K562 (cell line): ENCODE data around the gene TFAM. TPM values are rescaled to one million over a fixed set of nuclear protein-coding genes. Genes with fewer than 3 reads are reported as not detected.

Experiments
- ATAC-seq: fragments of 200-7000 bp; cut with Tn5 transposase; 3 replicates; pipeline ENCODE4 v1.9.1; 2020; ENCODE audit warnings: moderate library complexity
- BruUV-seq: library from RNA; stranded (reverse); fragments of 400-500 nt; replicated peaks from 2 replicates; lab custom pipeline; 2021; lab: Mats Ljungman, UMichigan
- CTCF ChIA-PET: fragments of 300-600 bp; formaldehyde crosslinking; extraction: SDS; loops from one replicate; lab custom pipeline; 2021; ENCODE audit warnings: low intra/inter-chr PET ratio; lab: Yijun Ruan, JAX
- POLR2A ChIA-PET: fragments of 300-600, 350-650 bp; sonication (Branson Sonifier 250); formaldehyde crosslinking; extraction: SDS; loops from one replicate; lab custom pipeline; 2021; ENCODE audit warnings: antibody characterized with exemption, inconsistent platforms; lab: Yijun Ruan, JAX
- DNase-seq, 4 experiments: peaks; one replicate each; pipeline versions ENCODE4 v3.0.0 to v3.0.0-alpha.2; 2011 to 2018; ENCODE audit warnings: low spot score in 3 of 4, mixed read lengths in 3 of 4; ENCODE audit errors: extremely low read depth in 1 of 4
- FAIRE-seq: peaks from 2 replicates; lab custom pipeline; 2011; peaks lifted over from hg19 to GRCh38; lab: Jason Lieb, UNC
- H2AFZ ChIP-seq: 2 replicates; pipeline ENCODE4 v1.6.0; 2011; ENCODE audit warnings: low read depth, low read length, control low read depth, inconsistent platforms
- H3K27ac ChIP-seq: fragments of 200-600 bp; 3 replicates; pipeline ENCODE4 v1.8.0; 2011; ENCODE audit warnings: low read depth, mild to moderate bottlenecking, control low read depth, inconsistent platforms, low read length, moderate library complexity, mixed read lengths; ENCODE audit errors: extremely low read depth
- H3K27me3 ChIP-seq, 2 experiments: fragments of 300-600 bp in 1 of 2; 2 replicates in 1 of 2; 3 replicates in 1 of 2; pipeline versions ENCODE4 v1.6.0 to v1.8.0; 2011; ENCODE audit warnings: inconsistent platforms in 2 of 2, low read length in 2 of 2, mild to moderate bottlenecking in 1 of 2, mixed read lengths in 1 of 2, moderate library complexity in 1 of 2; ENCODE audit not compliant: control insufficient read depth in 2 of 2, insufficient read depth in 2 of 2
- H3K36me3 ChIP-seq: fragments of 300-600 bp; 3 replicates; pipeline ENCODE4 v1.8.0; 2011; ENCODE audit warnings: mild to moderate bottlenecking, low read length, inconsistent platforms; ENCODE audit not compliant: control insufficient read depth, insufficient read depth
- H3K4me1 ChIP-seq, 2 experiments: fragments of 200-600 bp in 1 of 2; replicated peaks in 1 of 2; 2 replicates in 1 of 2; 3 replicates in 1 of 2; pipeline versions ENCODE4 v1.5.1 to v1.8.0; 2011; ENCODE audit warnings: inconsistent platforms in 2 of 2, low read length in 2 of 2, mild to moderate bottlenecking in 1 of 2, mixed read lengths in 1 of 2, moderate library complexity in 1 of 2; ENCODE audit not compliant: control insufficient read depth in 2 of 2, insufficient read depth in 2 of 2
- H3K4me2 ChIP-seq: 2 replicates; pipeline ENCODE4 v1.6.1; 2011; ENCODE audit warnings: low read length, control low read depth, inconsistent platforms, mixed read lengths; ENCODE audit not compliant: insufficient read depth
- H3K4me3 ChIP-seq: fragments of 200-600 bp; sonication (generic), shearing (Covaris generic); 2 replicates; pipeline ENCODE4 v1.5.1; 2016; ENCODE audit warnings: control low read depth, inconsistent platforms
- H3K79me2 ChIP-seq: fragments of 200-600 bp; 3 replicates; pipeline ENCODE4 v1.8.0; 2011; ENCODE audit warnings: low read length, inconsistent platforms; ENCODE audit not compliant: control insufficient read depth, insufficient read depth
- H3K9ac ChIP-seq, 2 experiments: 2 replicates each; pipeline versions ENCODE4 v1.6.0 to v1.6.1; 2011; ENCODE audit warnings: low read depth in 2 of 2, low read length in 2 of 2, control low read depth in 1 of 2, inconsistent platforms in 1 of 2, mild to moderate bottlenecking in 1 of 2, mixed read lengths in 1 of 2; ENCODE audit not compliant: insufficient read depth in 1 of 2
- H3K9me1 ChIP-seq: one replicate; pipeline ENCODE4 v1.6.0; 2011; ENCODE audit warnings: inconsistent platforms, mild to moderate bottlenecking, low read length, moderate library complexity; ENCODE audit not compliant: control insufficient read depth, insufficient read depth
- H3K9me3 ChIP-seq: replicated peaks from 2 replicates; pipeline ENCODE4 v1.5.1; 2011; ENCODE audit warnings: low read depth, low read length, inconsistent platforms; ENCODE audit not compliant: control insufficient read depth, insufficient read depth
- H4K20me1 ChIP-seq: replicated peaks from 2 replicates; pipeline ENCODE4 v1.6.1; 2011; ENCODE audit warnings: low read length, inconsistent platforms, mixed read lengths; ENCODE audit not compliant: control insufficient read depth, insufficient read depth
- ARID2 ChIP-seq: fragments of 450-650 bp; IDR thresholded peaks from 2 replicates; pipeline ENCODE4 v1.6.1; 2017; ENCODE audit warnings: antibody characterized with exemption, mild to moderate bottlenecking
- CBX3 ChIP-seq, 2 experiments: IDR thresholded peaks; 1 replicate in 1 of 2; 2 replicates in 1 of 2; pipeline ENCODE4 v1.6.1; 2012; ENCODE audit warnings: inconsistent platforms in 2 of 2, low read length in 2 of 2, borderline replicate concordance in 1 of 2, control low read depth in 1 of 2
- KDM4B ChIP-seq, 2 experiments: fragments of 450-650 bp in 1 of 2; sonication (generic) in 1 of 2; IDR thresholded peaks; 2 replicates each; pipeline ENCODE4 v1.6.1; 2016 to 2017; ENCODE audit warnings: borderline replicate concordance in 2 of 2, antibody characterized with exemption in 1 of 2, low read depth in 1 of 2, mild to moderate bottlenecking in 1 of 2
- MEF2A ChIP-seq: IDR thresholded peaks from 2 replicates; pipeline ENCODE4 v1.6.1; 2011; ENCODE audit warnings: low read depth, mild to moderate bottlenecking, low read length, moderate library complexity; ENCODE audit not compliant: control insufficient read depth
- NCOA1 ChIP-seq: fragments of 450-650 bp; IDR thresholded peaks from 2 replicates; pipeline ENCODE4 v1.6.1; 2016; ENCODE audit warnings: low read depth
- TCF7L2 ChIP-seq: fragments of 150-350 bp; IDR thresholded peaks from 2 replicates; pipeline ENCODE4 v1.6.1; 2016; ENCODE audit warnings: low read depth, mild to moderate bottlenecking, low read length, moderate library complexity
- U2AF1 ChIP-seq: fragments of 200-400 bp; formaldehyde crosslinking; optimal IDR thresholded peaks from 2 replicates; pipeline ENCODE3; 2017; ENCODE audit warnings: mild to moderate bottlenecking, low read depth, low read length, moderate library complexity
- ZNF347 ChIP-seq: fragments of 450-650 bp; formaldehyde crosslinking; IDR thresholded peaks from 2 replicates; pipeline ENCODE4 v1.4.0; 2020; ENCODE audit warnings: low read depth, mild to moderate bottlenecking, moderate library complexity
- WGBS: fragments of 100-300 bp; shearing (Covaris generic); methylation state at CpG from one replicate; pipeline ENCODE4 v1.1.6; 2016; ENCODE audit warnings: low coverage, mixed read lengths; ENCODE audit not compliant: insufficient coverage; ENCODE audit errors: missing lambda C conversion rate; 5-methylcytosine and 5-hydroxymethylcytosine counted together
- in situ Hi-C: fragments of 300-500 bp; cut with MboI; formaldehyde crosslinking; loops from 4 replicates; pipeline ENCODE4 v1.15.0; 2018; ENCODE audit warnings: inconsistent platforms, mixed read lengths
- intact Hi-C: fragments of 100-400 bp; cut with micrococcal nuclease; formaldehyde crosslinking; loops from 2 replicates; pipeline ENCODE4 v1.14.2; 2022
- polyA plus RNA-seq, 8 experiments: library from polyadenylated mRNA; depleted of rRNA in 4 of 8; stranded (reverse) in 5 of 8; unstranded in 3 of 8; fragments of >200 nt; fragmentation: Nextera tagmentation in 2 of 8; fragmentation: Illumina TruSeq in 1 of 8; extraction: Ambion mirVana in 2 of 8; extraction: Trizol in 1 of 8; gene quantifications; 2 replicates each; pipeline versions ENCODE4 v1.2.1 to v1.2.3, GENCODE V29; 2011 to 2014; ENCODE audit warnings: inconsistent platforms in 1 of 8, missing spikeins in 1 of 8
- total RNA-seq, 7 experiments: library from RNA; depleted of rRNA in 6 of 7; stranded (reverse); fragments of >200 nt in 6 of 7; fragmentation: Illumina TruSeq in 2 of 7; extraction: Trizol in 2 of 7; gene quantifications; 2 replicates each; pipeline versions ENCODE4 v1.2.1 to v1.2.3, GENCODE V29; 2011 to 2021; ENCODE audit warnings: low replicate concordance in 1 of 7
- TF ChIP-seq, protein P1 (sequence below), 2 experiments: fragments of 250-450 bp in 1 of 2; fragments of 450-650 bp in 1 of 2; sonication (Bioruptor Pico) in 1 of 2; IDR thresholded peaks; 2 replicates each; pipeline versions ENCODE4 v1.6.1 to v1.8.0; 2016 to 2021; ENCODE audit warnings: mild to moderate bottlenecking in 2 of 2, moderate library complexity in 2 of 2, missing compliant biosample characterization in 1 of 2, missing genetic modification characterization in 1 of 2
- TF ChIP-seq, protein P2 (sequence below): sonication (generic); formaldehyde crosslinking; IDR thresholded peaks from 2 replicates; pipeline ENCODE4 v1.8.0; 2022; ENCODE audit warnings: mild to moderate bottlenecking, missing genetic modification reagents
- TF ChIP-seq, protein P3 (sequence below): fragments of 450-650 bp; conservative IDR thresholded peaks from 2 replicates; pipeline ENCODE4 v1.6.1; 2016; ENCODE audit warnings: missing genetic modification characterization, low read depth, mild to moderate bottlenecking, control low read depth, missing compliant biosample characterization

Gene TFAM
- total and polyA plus RNA-seq, 9 of the 15 experiments (the other 6 are each of a cell fraction or from before 2014, with no cell fraction given) = 74.3 to 227 (median 155) TPM

DNA sequence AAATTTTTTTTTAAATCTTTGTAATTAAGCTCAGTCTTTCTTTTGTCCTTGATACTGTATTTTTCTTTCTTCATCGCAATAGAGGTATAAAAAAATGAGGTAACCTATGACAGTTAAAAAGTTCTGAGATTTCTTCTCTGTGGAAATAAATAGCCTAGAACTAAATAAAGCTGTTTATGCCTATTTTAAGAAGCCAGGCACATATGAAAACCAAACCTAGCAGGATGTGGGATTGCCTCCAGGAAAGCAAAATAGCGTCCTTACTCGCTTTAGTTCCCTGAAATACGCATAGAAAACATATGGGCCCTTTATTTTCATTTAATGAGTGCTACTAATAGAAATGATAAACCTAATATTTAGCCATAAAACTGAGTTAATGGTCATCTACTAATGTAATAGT, 43.8 kb upstream of the TFAM start (continued):
- TF ChIP-seq, protein P1, sequence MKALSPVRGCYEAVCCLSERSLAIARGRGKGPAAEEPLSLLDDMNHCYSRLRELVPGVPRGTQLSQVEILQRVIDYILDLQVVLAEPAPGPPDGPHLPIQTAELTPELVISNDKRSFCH (CRISPR knock-in tag; IDR thresholded peaks at IDR 0.05) = no peak
- TF ChIP-seq, protein P1 (tag; IDR thresholded peaks at IDR 0.05) = no peak
- TF ChIP-seq KDM4B (IDR thresholded peaks at IDR 0.05; ENCODE audit: borderline replicate concordance in 2 of 2, low read depth in 1 of 2) = no peak

DNA sequence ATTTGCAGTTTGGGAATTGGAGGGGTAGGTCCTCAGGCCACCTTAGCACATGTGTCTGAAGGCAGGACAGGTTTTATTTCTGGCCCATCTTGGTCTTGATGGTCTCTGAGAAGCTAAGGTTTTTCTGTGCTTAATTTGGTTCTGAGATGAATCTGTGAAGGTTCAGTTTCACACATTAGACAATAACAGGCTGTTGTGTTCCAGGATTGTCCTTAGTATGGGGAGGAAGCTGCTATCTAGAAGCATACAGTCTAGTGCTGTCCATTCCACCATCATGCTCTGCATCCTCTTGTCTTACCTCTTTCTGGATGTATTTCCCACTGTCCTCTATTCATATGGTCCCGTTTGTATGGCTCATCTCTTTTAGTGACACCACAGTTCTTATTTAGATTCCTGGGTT, 43.3 kb upstream of the TFAM start:
- DNase-seq = no peak
- POLR2A ChIA-PET = interaction anchor here (1.2 kb wide), 1 partner anchor 73 kb away, joined by 3 read pairs; the partner anchor contains the start of gene CISD1
- peak; percentile 55; the same call in 1 of the 3 replicates for ATAC-seq
- H3K27me3 ChIP-seq = no peaks in the 10 kb centered on the region
- peaks cover 17% of the 10 kb centered on the region; the same call in 2 of the 3 replicates for H3K79me2 ChIP-seq
- TF ChIP-seq ARID2 = no peak
- no peak for TF ChIP-seq TCF7L2
- TF ChIP-seq NCOA1 = no peak
- TF ChIP-seq, protein P2, sequence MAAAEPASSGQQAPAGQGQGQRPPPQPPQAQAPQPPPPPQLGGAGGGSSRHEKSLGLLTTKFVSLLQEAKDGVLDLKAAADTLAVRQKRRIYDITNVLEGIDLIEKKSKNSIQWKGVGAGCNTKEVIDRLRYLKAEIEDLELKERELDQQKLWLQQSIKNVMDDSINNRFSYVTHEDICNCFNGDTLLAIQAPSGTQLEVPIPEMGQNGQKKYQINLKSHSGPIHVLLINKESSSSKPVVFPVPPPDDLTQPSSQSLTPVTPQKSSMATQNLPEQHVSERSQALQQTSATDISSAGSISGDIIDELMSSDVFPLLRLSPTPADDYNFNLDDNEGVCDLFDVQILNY (CRISPR knock-in tag) = no peak
- no peak for TF ChIP-seq ZNF347
- no peak for TF ChIP-seq U2AF1
- TF ChIP-seq MEF2A = no peak
- no peak for TF ChIP-seq CBX3 (IDR thresholded peaks at IDR 0.05; ENCODE audit: borderline replicate concordance in 1 of 2, low read length in 2 of 2)
- TF ChIP-seq, protein P3, sequence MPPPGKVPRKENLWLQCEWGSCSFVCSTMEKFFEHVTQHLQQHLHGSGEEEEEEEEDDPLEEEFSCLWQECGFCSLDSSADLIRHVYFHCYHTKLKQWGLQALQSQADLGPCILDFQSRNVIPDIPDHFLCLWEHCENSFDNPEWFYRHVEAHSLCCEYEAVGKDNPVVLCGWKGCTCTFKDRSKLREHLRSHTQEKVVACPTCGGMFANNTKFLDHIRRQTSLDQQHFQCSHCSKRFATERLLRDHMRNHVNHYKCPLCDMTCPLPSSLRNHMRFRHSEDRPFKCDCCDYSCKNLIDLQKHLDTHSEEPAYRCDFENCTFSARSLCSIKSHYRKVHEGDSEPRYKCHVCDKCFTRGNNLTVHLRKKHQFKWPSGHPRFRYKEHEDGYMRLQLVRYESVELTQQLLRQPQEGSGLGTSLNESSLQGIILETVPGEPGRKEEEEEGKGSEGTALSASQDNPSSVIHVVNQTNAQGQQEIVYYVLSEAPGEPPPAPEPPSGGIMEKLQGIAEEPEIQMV (tag) = no peak
- H3K9me1 ChIP-seq = peaks cover 4% of the 10 kb centered on the region
- H3K4me2 ChIP-seq = no peak overlapping the region
- intact Hi-C loops (no loop called here), in situ Hi-C loops (no loop called here)
- FAIRE-seq = no peak
- H3K9ac ChIP-seq = no peak overlapping the region
- H3K4me1 ChIP-seq = no peaks in the 10 kb centered on the region
- H2AFZ ChIP-seq = no peak overlapping the region
- H3K9me3 ChIP-seq = no peaks in the 10 kb centered on the region
- CTCF ChIA-PET = no interaction called here
- H3K36me3 ChIP-seq = no peaks in the 10 kb centered on the region; the same call in 2 of the 3 replicates
- no peaks in the 10 kb centered on the region for H4K20me1 ChIP-seq
- BruUV-seq = no TSS peak
- 35% methylated on average over 1 of the region's 1 CpG for WGBS
- H3K4me3 ChIP-seq = no peak overlapping the region
- H3K27ac ChIP-seq = no peak overlapping the region
